GF-D8 (cell line): Measurements from ENCODE around the gene SIM2.
"Not testable (repeated sequence)": the region's sequence is repeated elsewhere in the genome, so short reads cannot be mapped to it uniquely, and the experiment has no call there.

Experiments
- DNase-seq: peaks from one replicate; lab custom pipeline; 2025; lab: John Stamatoyannopoulos, UW

The SIM2 gene

GRCh38 chr21:36698981-36699545 is at the start of gene SIM2:
TSS of gene SIM2 (plus strand) at chr21:36699115. CDS start at chr21:36699747, 632 bp downstream.
- DNase-seq: no peak

GRCh38 chr21:36654324-36654723 is 44.6 kb upstream of the SIM2 start:
- DNase-seq: no peak

- no peak for DNase-seq
Observed at GRCh38 chr21:36654796-36655325, 44.1 kb upstream of the SIM2 start.

- DNase-seq: no peak
Observed at GRCh38 chr21:36656138-36656537, 42.8 kb upstream of the SIM2 start.

- not testable (repeated sequence) for DNase-seq
Observed at GRCh38 chr21:36657290-36657689, 41.6 kb upstream of the SIM2 start.

- no peak for DNase-seq
Observed at GRCh38 chr21:36657999-36658398, 40.9 kb upstream of the SIM2 start.

- no peak for DNase-seq
Observed at GRCh38 chr21:36658926-36659325, 40.0 kb upstream of the SIM2 start.

GRCh38 chr21:36661511-36662309 is 37.2 kb upstream of the SIM2 start:
- DNase-seq: no peak

GRCh38 chr21:36663033-36663855 is 35.7 kb upstream of the SIM2 start:
- no peak for DNase-seq

GRCh38 chr21:36664662-36664990 is 34.3 kb upstream of the SIM2 start:
- DNase-seq: no peak

GRCh38 chr21:36665806-36666205 is 33.1 kb upstream of the SIM2 start:
- no peak for DNase-seq

GRCh38 chr21:36668713-36669112 is 30.2 kb upstream of the SIM2 start:
- DNase-seq: no peak

- DNase-seq: no peak
Observed at GRCh38 chr21:36671836-36672235, 27.1 kb upstream of the SIM2 start.

- DNase-seq: not testable (repeated sequence)
Observed at GRCh38 chr21:36672296-36672695, 26.6 kb upstream of the SIM2 start.

GRCh38 chr21:36672737-36673136 is 26.2 kb upstream of the SIM2 start:
- no peak for DNase-seq

- no peak for DNase-seq
Observed at GRCh38 chr21:36676039-36676950, 22.6 kb upstream of the SIM2 start.

- no peak for DNase-seq
Observed at GRCh38 chr21:36677443-36677842, 21.5 kb upstream of the SIM2 start.

- DNase-seq: no peak
Observed at GRCh38 chr21:36678538-36678937, 20.4 kb upstream of the SIM2 start.

- DNase-seq: no peak
Observed at GRCh38 chr21:36681117-36681631, 17.7 kb upstream of the SIM2 start.

GRCh38 chr21:36684957-36685714 is 13.8 kb upstream of the SIM2 start:
- no peak for DNase-seq

- DNase-seq: no peak
Observed at GRCh38 chr21:36686955-36687354, 12.0 kb upstream of the SIM2 start.
